Osteocyte (in vitro differentiated cells): ENCODE measurements around the gene CGB3. TPM values are rescaled to one million over a fixed set of nuclear protein-coding genes. Genes with fewer than 3 reads are reported as not detected.
"Not testable (repeated sequence)": the region's sequence is repeated elsewhere in the genome, so short reads cannot be mapped to it uniquely, and the experiment has no call there.

Experiments used
- DNase-seq: peaks from one replicate; pipeline ENCODE4 v3.0.0; 2021; ENCODE audit warnings: mixed read lengths; ENCODE audit not compliant: unreplicated experiment; ENCODE audit errors: extremely low spot score
- H3K27ac Mint-ChIP-seq: one replicate; pipeline ENCODE4 v1.8.0; 2021; ENCODE audit warnings: mild to moderate bottlenecking, mixed read lengths; ENCODE audit not compliant: unreplicated experiment
- H3K27me3 Mint-ChIP-seq: one replicate; pipeline ENCODE4 v1.8.0; 2021; ENCODE audit warnings: mixed read lengths; ENCODE audit not compliant: unreplicated experiment
- H3K36me3 Mint-ChIP-seq: one replicate; pipeline ENCODE4 v1.8.0; 2021; ENCODE audit warnings: mixed read lengths; ENCODE audit not compliant: unreplicated experiment
- H3K4me1 Mint-ChIP-seq: one replicate; pipeline ENCODE4 v1.8.0; 2021; ENCODE audit warnings: mixed read lengths; ENCODE audit not compliant: unreplicated experiment
- H3K4me3 Mint-ChIP-seq: one replicate; pipeline ENCODE4 v1.8.0; 2021; ENCODE audit warnings: mild to moderate bottlenecking, moderate library complexity, mixed read lengths; ENCODE audit not compliant: unreplicated experiment
- H3K9me3 Mint-ChIP-seq: one replicate; pipeline ENCODE4 v1.8.0; 2021; ENCODE audit warnings: mixed read lengths; ENCODE audit not compliant: unreplicated experiment
- total RNA-seq: library from RNA; stranded (reverse); gene quantifications from 2 replicates; pipeline ENCODE4 v1.2.1, GENCODE V29; 2021
- TF ChIP-seq, protein P1 (sequence below): fragments of 200-600 bp; sonication (generic); IDR thresholded peaks from 2 replicates; pipeline ENCODE4 v1.5.0; 2021; ENCODE audit warnings: antibody characterized with exemption, mild to moderate bottlenecking, moderate library complexity

The CGB3 gene
- total RNA-seq, 1 donor from 2014 or later = not detected

DNA sequence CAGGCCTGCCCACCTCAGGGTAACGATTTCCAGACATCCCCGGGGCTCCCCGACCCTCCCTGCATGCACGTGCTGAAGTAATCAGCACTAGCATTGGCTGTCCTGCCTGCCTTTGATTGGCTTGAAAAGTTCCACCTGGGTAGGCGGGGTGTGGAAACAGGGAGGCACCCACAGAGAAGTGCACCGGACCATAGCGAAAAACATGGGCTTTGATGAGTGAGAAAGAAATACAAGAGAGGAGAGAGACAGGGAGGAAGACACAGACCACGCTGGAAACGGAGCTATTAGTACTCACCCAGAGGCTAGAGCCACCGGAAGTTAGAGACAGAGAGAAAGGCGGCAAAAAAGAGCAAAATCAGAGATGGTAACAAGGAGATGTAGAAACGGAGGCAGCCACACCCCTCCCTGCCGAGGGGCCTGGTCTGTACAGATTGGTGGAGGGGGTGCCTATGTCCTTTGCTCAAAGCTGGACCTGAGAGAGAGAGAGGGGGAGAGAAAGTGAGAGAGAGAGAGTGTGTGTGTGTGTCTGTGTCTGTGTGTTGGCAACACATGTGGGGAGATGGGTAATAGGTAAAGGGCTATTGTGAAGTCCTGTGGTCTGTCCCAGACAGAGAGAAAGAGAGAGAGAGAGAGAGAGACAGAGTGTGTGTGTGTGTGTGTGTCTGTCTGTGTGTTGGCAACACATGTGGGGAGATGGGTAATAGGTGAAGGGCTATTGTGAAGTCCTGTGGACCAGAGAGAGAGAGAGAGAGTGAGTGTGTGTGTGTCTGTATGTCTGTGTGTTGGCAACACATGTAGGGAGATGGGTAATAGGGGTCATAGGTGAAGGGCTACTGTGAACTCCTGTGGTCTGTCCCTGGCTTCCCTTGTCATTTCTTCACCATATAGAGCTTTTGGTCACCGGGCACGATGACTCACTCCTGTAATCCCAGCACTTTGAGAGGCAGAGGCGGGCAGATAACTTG lies 2.9 kb downstream of the CGB3 start:
- Mint-ChIP-seq H3K36me3 (no peaks in the 10 kb centered on the region), H3K9me3 (no peaks in the 10 kb centered on the region), H3K27ac (peak overlapping the region; percentile 12), H3K4me3 (no peak overlapping the region), H3K4me1 (peaks cover 18% of the 10 kb centered on the region), H3K27me3 (peaks cover 4% of the 10 kb centered on the region)
- DNase-seq = no peak
- TF ChIP-seq, protein P1, sequence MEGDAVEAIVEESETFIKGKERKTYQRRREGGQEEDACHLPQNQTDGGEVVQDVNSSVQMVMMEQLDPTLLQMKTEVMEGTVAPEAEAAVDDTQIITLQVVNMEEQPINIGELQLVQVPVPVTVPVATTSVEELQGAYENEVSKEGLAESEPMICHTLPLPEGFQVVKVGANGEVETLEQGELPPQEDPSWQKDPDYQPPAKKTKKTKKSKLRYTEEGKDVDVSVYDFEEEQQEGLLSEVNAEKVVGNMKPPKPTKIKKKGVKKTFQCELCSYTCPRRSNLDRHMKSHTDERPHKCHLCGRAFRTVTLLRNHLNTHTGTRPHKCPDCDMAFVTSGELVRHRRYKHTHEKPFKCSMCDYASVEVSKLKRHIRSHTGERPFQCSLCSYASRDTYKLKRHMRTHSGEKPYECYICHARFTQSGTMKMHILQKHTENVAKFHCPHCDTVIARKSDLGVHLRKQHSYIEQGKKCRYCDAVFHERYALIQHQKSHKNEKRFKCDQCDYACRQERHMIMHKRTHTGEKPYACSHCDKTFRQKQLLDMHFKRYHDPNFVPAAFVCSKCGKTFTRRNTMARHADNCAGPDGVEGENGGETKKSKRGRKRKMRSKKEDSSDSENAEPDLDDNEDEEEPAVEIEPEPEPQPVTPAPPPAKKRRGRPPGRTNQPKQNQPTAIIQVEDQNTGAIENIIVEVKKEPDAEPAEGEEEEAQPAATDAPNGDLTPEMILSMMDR = no peak

DNA sequence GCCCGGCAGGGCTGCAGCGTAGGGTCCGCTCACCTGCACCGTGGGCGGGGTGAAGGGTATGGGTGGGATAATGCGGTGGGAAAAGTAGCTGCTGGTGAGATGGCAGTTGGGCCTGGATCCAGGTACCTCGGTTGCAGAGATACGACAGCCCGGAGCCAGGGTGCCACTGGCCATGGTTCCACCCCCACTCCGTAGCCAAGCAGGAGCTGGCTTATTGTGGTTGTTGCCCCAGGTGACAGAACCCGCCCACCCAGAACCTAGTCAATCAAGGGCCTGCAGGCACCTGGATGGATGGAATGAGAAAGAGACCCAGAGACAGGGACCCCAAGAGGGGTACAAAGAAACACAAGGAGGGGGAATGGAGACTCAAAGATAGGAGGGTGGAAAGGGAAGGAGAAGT lies 3.8 kb downstream of the CGB3 start:
- H3K36me3 Mint-ChIP-seq = peaks cover 6% of the 10 kb centered on the region
- peaks cover 4% of the 10 kb centered on the region for H3K27me3 Mint-ChIP-seq
- no peaks in the 10 kb centered on the region for H3K9me3 Mint-ChIP-seq
- DNase-seq = no peak
- H3K4me1 Mint-ChIP-seq = peaks cover 13% of the 10 kb centered on the region
- no peak overlapping the region for H3K4me3 Mint-ChIP-seq
- no peak overlapping the region for H3K27ac Mint-ChIP-seq
- TF ChIP-seq, protein P1 = no peak

DNA sequence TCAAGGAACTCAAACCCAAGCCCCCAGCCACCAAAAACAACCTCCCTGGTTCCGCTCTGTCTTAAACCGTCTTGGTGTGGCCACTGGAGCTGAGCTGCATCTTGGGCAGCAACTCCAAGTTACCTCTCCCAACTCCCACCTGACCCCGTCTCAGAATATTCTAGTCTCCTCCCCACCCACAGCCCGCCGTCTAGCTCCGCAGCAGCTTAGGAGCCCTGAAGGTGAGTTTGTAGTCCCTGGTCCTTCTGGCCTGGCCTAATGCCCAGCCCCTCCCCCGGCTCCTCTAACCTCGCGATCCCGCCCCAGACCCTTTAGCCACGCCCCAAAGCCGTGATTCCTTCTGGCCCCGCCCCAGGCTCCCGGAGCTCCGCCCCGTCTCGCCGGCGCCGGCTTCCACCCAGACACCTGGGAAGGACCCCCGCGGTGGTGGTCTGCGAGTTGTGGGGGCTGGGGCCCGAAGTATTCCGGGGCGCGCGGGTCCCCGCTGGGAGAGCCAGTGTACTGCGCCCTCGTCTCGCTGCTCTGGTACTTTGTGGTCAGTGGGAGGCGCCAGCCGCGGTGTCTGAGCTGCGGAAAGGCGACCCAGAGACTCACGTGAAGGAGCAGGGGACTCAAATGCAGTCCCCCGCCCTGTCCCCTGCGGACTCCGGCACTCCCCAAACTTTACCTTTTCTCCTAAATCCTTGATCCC lies 4.7 kb downstream of the CGB3 start:
- peaks cover 7% of the 10 kb centered on the region for H3K36me3 Mint-ChIP-seq
- TF ChIP-seq, protein P1 = peak; percentile 10
- H3K4me3 Mint-ChIP-seq = peak overlapping the region; percentile 29
- no peak overlapping the region for H3K27ac Mint-ChIP-seq
- H3K4me1 Mint-ChIP-seq = peaks cover 13% of the 10 kb centered on the region
- no peaks in the 10 kb centered on the region for H3K9me3 Mint-ChIP-seq
- DNase-seq = no peak
- peaks cover 4% of the 10 kb centered on the region for H3K27me3 Mint-ChIP-seq

- H3K27me3 Mint-ChIP-seq, H3K27ac Mint-ChIP-seq, DNase-seq, H3K9me3 Mint-ChIP-seq: not testable (repeated sequence)
- peak overlapping the region; percentile 65 for H3K4me3 Mint-ChIP-seq
- H3K4me1 Mint-ChIP-seq = peaks cover 13% of the 10 kb centered on the region
- H3K36me3 Mint-ChIP-seq = peaks cover 12% of the 10 kb centered on the region
These were observed 5.5 kb downstream of the CGB3 start for GRCh38 chr19:49018388-49019241.

GRCh38 chr19:49017666-49018351 lies 6.3 kb downstream of the CGB3 start:
- TF ChIP-seq, protein P1 = peak; percentile 57
- Mint-ChIP-seq H3K4me1 (peaks cover 13% of the 10 kb centered on the region), H3K4me3 (peak overlapping the region; percentile 65), H3K27me3 (peaks cover 4% of the 10 kb centered on the region), H3K9me3 (no peaks in the 10 kb centered on the region), H3K27ac (no peak overlapping the region), H3K36me3 (peaks cover 12% of the 10 kb centered on the region)
- DNase-seq = peak; percentile 90
